ENCODE measurements around the gene ZBTB18.

ZBTB18 gene

GRCh38 chr1:244092293-244092963, 41.3 kb downstream of the ZBTB18 start:
- no peak for DNase-seq

GRCh38 chr1:244092964-244093638, 42.0 kb downstream of the ZBTB18 start:
- no peak for DNase-seq

- no peak for DNase-seq
Observed at GRCh38 chr1:244094880-244095528, 43.9 kb downstream of the ZBTB18 start.

- no peak for DNase-seq
Observed at GRCh38 chr1:244095529-244095911, 44.4 kb downstream of the ZBTB18 start.

GRCh38 chr1:244096066-244096610, 45.1 kb downstream of the ZBTB18 start:
- DNase-seq = no peak

GRCh38 chr1:244096691-244097090, 45.6 kb downstream of the ZBTB18 start:
- DNase-seq = no peak

- no peak for DNase-seq
Observed at GRCh38 chr1:244097523-244098405, 46.7 kb downstream of the ZBTB18 start.

- no peak for DNase-seq
Observed at GRCh38 chr1:244099258-244099930, 48.3 kb downstream of the ZBTB18 start.

- DNase-seq = no peak
Observed at GRCh38 chr1:244100276-244100675, 49.2 kb downstream of the ZBTB18 start.

- DNase-seq = no peak
Observed at GRCh38 chr1:244100704-244101453, 49.8 kb downstream of the ZBTB18 start.

- no peak for DNase-seq
Observed at GRCh38 chr1:244102046-244102445, 51.0 kb downstream of the ZBTB18 start.

GRCh38 chr1:244102468-244102867, 51.4 kb downstream of the ZBTB18 start:
- DNase-seq = no peak

GRCh38 chr1:244104309-244105060, 53.4 kb downstream of the ZBTB18 start:
- no peak for DNase-seq

- no peak for DNase-seq
Observed at GRCh38 chr1:244106176-244106575, 55.1 kb downstream of the ZBTB18 start.
